KG1 (cell line): Measurements from ENCODE around the gene SYNE1.
"Not testable (repeated sequence)": the region's sequence is repeated elsewhere in the genome, so short reads cannot be mapped to it uniquely, and the experiment has no call there.

ENCODE experiments used
- DNase-seq: peaks from one replicate; lab custom pipeline; 2025; lab: John Stamatoyannopoulos, UW

The SYNE1 gene

GRCh38 chr6:152490971-152491378, 146.2 kb downstream of the SYNE1 start:
- not testable (repeated sequence) for DNase-seq

- DNase-seq = no peak
Observed at GRCh38 chr6:152484806-152485205, 152.4 kb downstream of the SYNE1 start.

GRCh38 chr6:152482289-152482688, 154.9 kb downstream of the SYNE1 start:
- DNase-seq = no peak

- no peak for DNase-seq
Observed at GRCh38 chr6:152478377-152479010, 158.7 kb downstream of the SYNE1 start.

GRCh38 chr6:152474354-152474753, 162.8 kb downstream of the SYNE1 start:
- DNase-seq = no peak

GRCh38 chr6:152472325-152472724, 164.8 kb downstream of the SYNE1 start:
- no peak for DNase-seq

GRCh38 chr6:152471456-152472265, 165.5 kb downstream of the SYNE1 start:
- DNase-seq = no peak

GRCh38 chr6:152463164-152463563, 174.0 kb downstream of the SYNE1 start:
- DNase-seq = no peak

GRCh38 chr6:152462716-152463115, 174.4 kb downstream of the SYNE1 start:
- no peak for DNase-seq

GRCh38 chr6:152461556-152461955, 175.6 kb downstream of the SYNE1 start:
- no peak for DNase-seq

GRCh38 chr6:152458648-152459644, 178.2 kb downstream of the SYNE1 start:
- DNase-seq = no peak

GRCh38 chr6:152457949-152458624, 179.1 kb downstream of the SYNE1 start:
- no peak for DNase-seq

- DNase-seq = no peak
Observed at GRCh38 chr6:152454003-152454402, 183.2 kb downstream of the SYNE1 start.

GRCh38 chr6:152453421-152453820, 183.7 kb downstream of the SYNE1 start:
- no peak for DNase-seq

GRCh38 chr6:152452639-152453038, 184.5 kb downstream of the SYNE1 start:
- DNase-seq = no peak

- no peak for DNase-seq
Observed at GRCh38 chr6:152450519-152450918, 186.6 kb downstream of the SYNE1 start.

- DNase-seq = no peak
Observed at GRCh38 chr6:152441902-152442301, 195.3 kb downstream of the SYNE1 start.

GRCh38 chr6:152435816-152436215, 201.3 kb downstream of the SYNE1 start:
- DNase-seq = no peak

- DNase-seq = no peak
Observed at GRCh38 chr6:152432758-152433157, 204.4 kb downstream of the SYNE1 start.

- no peak for DNase-seq
Observed at GRCh38 chr6:152428126-152428525, 209.0 kb downstream of the SYNE1 start.

- no peak for DNase-seq
Observed at GRCh38 chr6:152426276-152426675, 210.9 kb downstream of the SYNE1 start.
